OCI-LY3 (cell line): ENCODE data around the gene HSPB8.

Experiments used
- CTCF ChIP-seq: fragments of 200-600, 300-600 bp; sonication (generic); IDR thresholded peaks from 2 replicates; pipeline ENCODE4 v1.5.1; 2014; ENCODE audit warnings: antibody characterized with exemption, low read length, low read depth
- EZH2phosphoT487 ChIP-seq: fragments of 200-600 bp; shearing (Covaris generic); IDR thresholded peaks from 2 replicates; pipeline ENCODE4 v1.6.1; 2018; ENCODE audit warnings: antibody characterized with exemption, mixed run types, low read depth

GRCh38 chr12:119230807-119231206 lies 52.1 kb downstream of the HSPB8 start:
- TF ChIP-seq CTCF (no peak), EZH2phosphoT487 (no peak)
